Measurements from ENCODE around the gene VPS45. TPM values are rescaled to one million over a fixed set of nuclear protein-coding genes. Genes with fewer than 3 reads are reported as not detected.
A peak's percentile ranks its signal among the peaks of the same experiment; 100 is the strongest.

VPS45 gene
- total and polyA plus RNA-seq, 2 of the 13 experiments (the other 11 are each of a cell fraction or from before 2014, with no cell fraction given) = 15.2 to 25.2 TPM

GRCh38 chr1:150178548-150178947 lies 111.0 kb downstream of the VPS45 start:
- Histone ChIP-seq H3K4me2 (ENCODE audit: low read depth, low read length) (no peak overlapping the region), H3K79me2 (ENCODE audit: insufficient read depth, low read length) (no peaks in the 10 kb centered on the region), H4K20me1 (ENCODE audit: insufficient read depth, low read length) (no peaks in the 10 kb centered on the region), H2AFZ (ENCODE audit: low read length) (no peak overlapping the region), H3K27me3 (ENCODE audit: control insufficient read depth in 1 of 2, insufficient read depth in 2 of 2, low read length in 2 of 2) (0 out of 5 replicates have a peak, but pooled peaks cover 0 to 5% of the 10 kb centered on the region in 2 experiments), H3K9me3 (ENCODE audit: low read length) (no peaks in the 10 kb centered on the region), H3K36me3 (replicated peaks in 1 of 2; ENCODE audit: control insufficient read depth in 1 of 2, insufficient read depth in 2 of 2, low read length in 2 of 2) (no peaks in the 10 kb centered on the region), H3K27ac (ENCODE audit: extremely low read length, insufficient read depth, low read length) (no peak overlapping the region), H3K4me1 (ENCODE audit: insufficient read depth, low read length) (peaks cover 5% of the 10 kb centered on the region), H3K4me3 (replicated peaks in 1 of 3; ENCODE audit: insufficient read depth in 1 of 3, low read depth in 2 of 3, low read length in 3 of 3) (no peak overlapping the region), H3K9ac (ENCODE audit: insufficient read depth, low read depth, low read length) (no peak overlapping the region)
- ChIA-PET POLR2A (no interaction called here), CTCF (ENCODE audit: low intra/inter-chr PET ratio, low total read pairs) (no interaction called here)
- no TSS peak for BruUV-seq (replicated peaks)
- ATAC-seq = no peak
- no peak for TF ChIP-seq ZNF382 (CRISPR knock-in tag; IDR thresholded peaks at IDR 0.05; ENCODE audit: borderline replicate concordance)
- TF ChIP-seq ZNF770 (CRISPR knock-in tag; IDR thresholded peaks at IDR 0.05) = 0 out of 2 replicates have a peak, but pooled peaks have one; percentile 36
- no peak for FAIRE-seq
- no peak for DNase-seq (ENCODE audit: low spot score)
- in situ Hi-C loops (cut with HindIII; ENCODE audit: extremely low pct_ligation_motif_present, low pct_unique_long_range_greater_than_20kb) = no loop called here
- intact Hi-C loops (cut with micrococcal nuclease; ENCODE audit: unreplicated experiment) = no loop called here

GRCh38 chr1:150179867-150180266 lies 112.3 kb downstream of the VPS45 start:
- H2AFZ ChIP-seq (ENCODE audit: low read length) = no peak overlapping the region
- ChIA-PET POLR2A (no interaction called here), CTCF (ENCODE audit: low intra/inter-chr PET ratio, low total read pairs) (no interaction called here)
- no peak overlapping the region for H3K4me2 ChIP-seq (ENCODE audit: low read depth, low read length)
- 0 out of 5 replicates have a peak, but pooled peaks cover 0 to 5% of the 10 kb centered on the region in 2 experiments for H3K27me3 ChIP-seq (ENCODE audit: control insufficient read depth in 1 of 2, insufficient read depth in 2 of 2, low read length in 2 of 2)
- H3K27ac ChIP-seq (ENCODE audit: extremely low read length, insufficient read depth, low read length) = no peak overlapping the region
- H3K4me3 ChIP-seq (replicated peaks in 1 of 3; ENCODE audit: insufficient read depth in 1 of 3, low read depth in 2 of 3, low read length in 3 of 3) = no peak overlapping the region
- in situ Hi-C loops (cut with HindIII; ENCODE audit: extremely low pct_ligation_motif_present, low pct_unique_long_range_greater_than_20kb) = no loop called here
- WGBS (ENCODE audit: low lambda C conversion rate) = 57% methylated on average over 7 of the region's 7 CpGs
- peaks cover 17% of the 10 kb centered on the region for H3K4me1 ChIP-seq (ENCODE audit: insufficient read depth, low read length)
- H3K79me2 ChIP-seq (ENCODE audit: insufficient read depth, low read length) = no peaks in the 10 kb centered on the region
- intact Hi-C loops (cut with micrococcal nuclease; ENCODE audit: unreplicated experiment) = no loop called here
- no peak for FAIRE-seq
- no peak for ATAC-seq
- no peaks in the 10 kb centered on the region for H4K20me1 ChIP-seq (ENCODE audit: insufficient read depth, low read length)
- DNase-seq (ENCODE audit: low spot score) = no peak
- H3K9ac ChIP-seq (ENCODE audit: insufficient read depth, low read depth, low read length) = no peak overlapping the region
- BruUV-seq (replicated peaks) = no TSS peak
- no peaks in the 10 kb centered on the region for H3K9me3 ChIP-seq (ENCODE audit: low read length)
- H3K36me3 ChIP-seq (replicated peaks in 1 of 2; ENCODE audit: control insufficient read depth in 1 of 2, insufficient read depth in 2 of 2, low read length in 2 of 2) = no peaks in the 10 kb centered on the region
- TF ChIP-seq THRA (CRISPR knock-in tag; IDR thresholded peaks at IDR 0.05; ENCODE audit: borderline replicate concordance) (no peak), ZC3H4 (CRISPR knock-in tag; IDR thresholded peaks at IDR 0.05; ENCODE audit: borderline replicate concordance) (no peak), MAFK (conservative IDR thresholded peaks at IDR 0.05 in 1 of 2, IDR thresholded peaks at IDR 0.05 in 1 of 2; ENCODE audit: low read length in 2 of 2) (peak; percentile 88 to 90), ZNF879 (CRISPR knock-in tag; IDR thresholded peaks at IDR 0.05) (no peak), ZFP90 (CRISPR knock-in tag; IDR thresholded peaks at IDR 0.05; ENCODE audit: borderline replicate concordance) (no peak), ZSCAN29 (CRISPR knock-in tag; conservative IDR thresholded peaks at IDR 0.05) (no peak), RAD51 (IDR thresholded peaks at IDR 0.05; ENCODE audit: borderline replicate concordance) (no peak), THAP11 (CRISPR knock-in tag; IDR thresholded peaks at IDR 0.05) (no peak), MAFF (IDR thresholded peaks at IDR 0.05; ENCODE audit: low read depth, low read length) (peak; percentile 87), NR2C2 (CRISPR knock-in tag; IDR thresholded peaks at IDR 0.05; ENCODE audit: borderline replicate concordance) (no peak), DNMT1 (CRISPR knock-in tag; IDR thresholded peaks at IDR 0.05) (no peak), MAX (IDR thresholded peaks at IDR 0.05) (no peak), ZNF451 (CRISPR knock-in tag; IDR thresholded peaks at IDR 0.05) (no peak)

All from HepG2 (cell line).